SKM-1 (cell line): ENCODE results near the gene PRRC1.

Experiments
- DNase-seq: peaks from one replicate; lab custom pipeline; 2025; ENCODE audit not compliant: unreplicated experiment; lab: John Stamatoyannopoulos, UW

Gene PRRC1

DNA sequence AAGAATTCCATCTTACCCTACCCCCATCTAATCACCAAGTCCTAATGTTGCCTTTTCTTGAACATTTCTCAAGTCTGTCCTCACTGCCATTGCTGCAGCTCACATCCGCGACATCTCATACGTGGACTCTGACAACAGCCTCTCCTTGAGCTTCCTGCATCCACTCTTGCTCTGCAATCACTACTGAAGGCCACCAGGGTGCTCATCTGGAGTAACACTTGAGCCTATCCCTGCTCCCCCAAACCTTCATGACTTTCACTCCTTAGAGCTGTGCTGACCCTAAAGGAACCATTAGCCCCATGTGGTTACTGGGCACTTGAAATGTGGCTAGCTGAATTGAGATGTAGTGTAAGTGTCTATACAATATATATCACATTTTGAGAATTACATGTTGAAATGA, 85.0 kb downstream of the PRRC1 start:
- DNase-seq: no peak

GRCh38 chr5:127602896-127603844, 85.7 kb downstream of the PRRC1 start:
- DNase-seq: no peak
